Mucosa of stomach (tissue), 1 donor: ENCODE measurements around the gene AGFG1.

Experiments
- H3K27me3 ChIP-seq: one replicate; pipeline ENCODE4 v1.7.0; 2013; ENCODE audit warnings: mild to moderate bottlenecking, low read length; ENCODE audit not compliant: control insufficient read depth, insufficient read depth
- H3K36me3 ChIP-seq: one replicate; pipeline ENCODE4 v1.7.0; 2013; ENCODE audit warnings: low read length; ENCODE audit not compliant: control insufficient read depth, insufficient read depth
- H3K4me1 ChIP-seq: one replicate; pipeline ENCODE4 v1.7.0; 2013; ENCODE audit warnings: mild to moderate bottlenecking, low read length; ENCODE audit not compliant: control insufficient read depth, insufficient read depth
- H3K4me3 ChIP-seq: one replicate; pipeline ENCODE4 v1.7.0; 2013; ENCODE audit warnings: low read length
- H3K9ac ChIP-seq: one replicate; pipeline ENCODE4 v1.7.0; 2013; ENCODE audit warnings: mild to moderate bottlenecking, low read length, moderate library complexity
- H3K9me3 ChIP-seq: one replicate; pipeline ENCODE4 v1.7.0; 2013; ENCODE audit warnings: mild to moderate bottlenecking, low read length, moderate library complexity; ENCODE audit not compliant: control insufficient read depth
- donor health status: Pancreatic carcinoma.

The AGFG1 gene

GRCh38 chr2:227450926-227451654, 20.9 kb upstream of the AGFG1 start:
- no peaks in the 10 kb centered on the region for H3K36me3 ChIP-seq
- peaks cover 24% of the 10 kb centered on the region for H3K4me1 ChIP-seq
- no peak overlapping the region for H3K9ac ChIP-seq
- H3K27me3 ChIP-seq: no peaks in the 10 kb centered on the region
- H3K9me3 ChIP-seq: no peaks in the 10 kb centered on the region
- H3K4me3 ChIP-seq: no peak overlapping the region

- Histone ChIP-seq H3K4me3 (no peak overlapping the region), H3K27me3 (no peaks in the 10 kb centered on the region), H3K4me1 (peaks cover 24% of the 10 kb centered on the region), H3K36me3 (no peaks in the 10 kb centered on the region), H3K9me3 (no peaks in the 10 kb centered on the region), H3K9ac (no peak overlapping the region)
These were observed 20.3 kb upstream of the AGFG1 start for GRCh38 chr2:227451655-227451992.

GRCh38 chr2:227453810-227454209, 18.1 kb upstream of the AGFG1 start:
- Histone ChIP-seq H3K27me3 (no peaks in the 10 kb centered on the region), H3K36me3 (no peaks in the 10 kb centered on the region), H3K9ac (no peak overlapping the region), H3K4me3 (no peak overlapping the region), H3K4me1 (peaks cover 24% of the 10 kb centered on the region), H3K9me3 (no peaks in the 10 kb centered on the region)

GRCh38 chr2:227454323-227454860, 17.6 kb upstream of the AGFG1 start:
- no peaks in the 10 kb centered on the region for H3K9me3 ChIP-seq
- no peak overlapping the region for H3K4me3 ChIP-seq
- no peaks in the 10 kb centered on the region for H3K36me3 ChIP-seq
- H3K9ac ChIP-seq: no peak overlapping the region
- no peaks in the 10 kb centered on the region for H3K27me3 ChIP-seq
- peaks cover 22% of the 10 kb centered on the region for H3K4me1 ChIP-seq

- Histone ChIP-seq H3K27me3 (no peaks in the 10 kb centered on the region), H3K9ac (no peak overlapping the region), H3K36me3 (no peaks in the 10 kb centered on the region), H3K4me3 (no peak overlapping the region), H3K9me3 (no peaks in the 10 kb centered on the region), H3K4me1 (peaks cover 17% of the 10 kb centered on the region)
These were observed 16.8 kb upstream of the AGFG1 start for GRCh38 chr2:227455200-227455599.

GRCh38 chr2:227456102-227456501, 15.9 kb upstream of the AGFG1 start:
- Histone ChIP-seq H3K9ac (no peak overlapping the region), H3K4me1 (peaks cover 13% of the 10 kb centered on the region), H3K27me3 (no peaks in the 10 kb centered on the region), H3K9me3 (no peaks in the 10 kb centered on the region), H3K4me3 (no peak overlapping the region), H3K36me3 (no peaks in the 10 kb centered on the region)

- Histone ChIP-seq H3K4me3 (no peak overlapping the region), H3K9me3 (no peaks in the 10 kb centered on the region), H3K36me3 (no peaks in the 10 kb centered on the region), H3K27me3 (no peaks in the 10 kb centered on the region), H3K9ac (no peak overlapping the region), H3K4me1 (peaks cover 12% of the 10 kb centered on the region)
These were observed 15.2 kb upstream of the AGFG1 start for GRCh38 chr2:227456772-227457171.

- Histone ChIP-seq H3K27me3 (no peaks in the 10 kb centered on the region), H3K4me1 (peaks cover 33% of the 10 kb centered on the region), H3K9ac (no peak overlapping the region), H3K9me3 (no peaks in the 10 kb centered on the region), H3K4me3 (no peak overlapping the region), H3K36me3 (no peaks in the 10 kb centered on the region)
These were observed 11.9 kb upstream of the AGFG1 start for GRCh38 chr2:227460070-227460485.

GRCh38 chr2:227460833-227461232, 11.1 kb upstream of the AGFG1 start:
- Histone ChIP-seq H3K4me3 (no peak overlapping the region), H3K9me3 (no peaks in the 10 kb centered on the region)

GRCh38 chr2:227461811-227462461, 10.0 kb upstream of the AGFG1 start:
- no peak overlapping the region for H3K4me3 ChIP-seq
- peaks cover 47% of the 10 kb centered on the region for H3K4me1 ChIP-seq
- H3K27me3 ChIP-seq: no peaks in the 10 kb centered on the region
- H3K9ac ChIP-seq: no peak overlapping the region
- H3K9me3 ChIP-seq: no peaks in the 10 kb centered on the region
- H3K36me3 ChIP-seq: no peaks in the 10 kb centered on the region

More at GRCh38 chr2:227460833-227461232, 11.1 kb upstream of the AGFG1 start:
- Histone ChIP-seq H3K9ac (no peak overlapping the region), H3K27me3 (no peaks in the 10 kb centered on the region), H3K36me3 (no peaks in the 10 kb centered on the region), H3K4me1 (peaks cover 37% of the 10 kb centered on the region)

- Histone ChIP-seq H3K4me3 (no peak overlapping the region), H3K4me1 (peaks cover 53% of the 10 kb centered on the region), H3K9ac (no peak overlapping the region), H3K27me3 (no peaks in the 10 kb centered on the region), H3K36me3 (no peaks in the 10 kb centered on the region), H3K9me3 (no peaks in the 10 kb centered on the region)
These were observed 9.4 kb upstream of the AGFG1 start for GRCh38 chr2:227462462-227462951.
